SK-N-SH (cell line): ENCODE data around the gene ZNF765.

Experiments
- EZH2phosphoT487 ChIP-seq: fragments of 200-600 bp; sonication (generic); IDR thresholded peaks from 2 replicates; pipeline ENCODE4 v1.6.1; 2017; ENCODE audit warnings: low read depth, mixed run types, mild to moderate bottlenecking, antibody characterized with exemption, moderate library complexity, borderline replicate concordance
- GABPA ChIP-seq: IDR thresholded peaks from 2 replicates; pipeline ENCODE4 v1.4.0; 2012; ENCODE audit warnings: low read depth, mild to moderate bottlenecking
- GATA2 ChIP-seq: sonication (generic); formaldehyde crosslinking; IDR thresholded peaks from 2 replicates; pipeline ENCODE4 v1.5.0; 2020; ENCODE audit warnings: mild to moderate bottlenecking, missing genetic modification reagents
- NFIC ChIP-seq: IDR thresholded peaks from 2 replicates; pipeline ENCODE4 v1.4.0; 2012; ENCODE audit warnings: borderline replicate concordance
- NRF1 ChIP-seq: IDR thresholded peaks from 2 replicates; pipeline ENCODE4 v1.6.1; 2012; ENCODE audit warnings: low read depth, mild to moderate bottlenecking, low read length
- POLR2AphosphoS5 ChIP-seq: IDR thresholded peaks from 2 replicates; pipeline ENCODE4 v1.6.1; 2012; ENCODE audit warnings: low read depth, low read length
- REST ChIP-seq: IDR thresholded peaks from 2 replicates; pipeline ENCODE4 v1.6.1; 2012; ENCODE audit warnings: mild to moderate bottlenecking, low read depth, low read length, moderate library complexity
- TAF1 ChIP-seq: IDR thresholded peaks from 2 replicates; pipeline ENCODE4 v1.6.1; 2012; ENCODE audit warnings: low read depth, mild to moderate bottlenecking, low read length, moderate library complexity, borderline replicate concordance
- YY1 ChIP-seq: IDR thresholded peaks from 2 replicates; pipeline ENCODE4 v1.4.0; 2012; ENCODE audit warnings: low read depth, mild to moderate bottlenecking
- ZBTB33 ChIP-seq: IDR thresholded peaks from 2 replicates; pipeline ENCODE4 v1.4.0; 2012; ENCODE audit warnings: low read depth, borderline replicate concordance
- TF ChIP-seq, protein P1 (sequence below): fragments of 200-600 bp; sonication (generic); IDR thresholded peaks from 2 replicates; pipeline ENCODE4 v1.6.1; 2017; ENCODE audit warnings: antibody characterized with exemption, mild to moderate bottlenecking, moderate library complexity
- TF ChIP-seq, protein P2 (sequence below): IDR thresholded peaks from 2 replicates; pipeline ENCODE4 v1.4.0; 2012; ENCODE audit warnings: low read depth
- TF ChIP-seq, protein P3 (sequence below): IDR thresholded peaks from 2 replicates; pipeline ENCODE4 v1.4.0; 2012; ENCODE audit warnings: low read depth, borderline replicate concordance
- TF ChIP-seq, protein P4 (sequence below): IDR thresholded peaks from 2 replicates; pipeline ENCODE4; 2012

DNA sequence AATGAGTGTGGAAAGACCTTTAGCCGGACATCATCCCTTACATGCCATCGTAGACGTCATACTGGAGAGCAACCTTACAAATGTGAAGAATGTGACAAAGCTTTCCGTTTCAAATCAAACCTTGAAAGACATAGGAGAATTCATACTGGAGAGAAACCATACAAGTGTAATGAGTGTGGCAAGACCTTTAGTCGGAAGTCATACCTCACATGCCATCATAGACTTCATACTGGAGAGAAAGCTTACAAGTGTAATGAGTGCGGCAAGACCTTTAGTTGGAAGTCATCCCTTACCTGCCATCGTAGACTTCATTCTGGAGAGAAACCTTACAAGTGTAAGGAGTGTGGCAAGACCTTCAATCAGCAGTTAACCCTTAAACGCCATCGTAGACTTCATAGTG is 60.9 kb downstream of the ZNF765 start:
- TF ChIP-seq, protein P1, sequence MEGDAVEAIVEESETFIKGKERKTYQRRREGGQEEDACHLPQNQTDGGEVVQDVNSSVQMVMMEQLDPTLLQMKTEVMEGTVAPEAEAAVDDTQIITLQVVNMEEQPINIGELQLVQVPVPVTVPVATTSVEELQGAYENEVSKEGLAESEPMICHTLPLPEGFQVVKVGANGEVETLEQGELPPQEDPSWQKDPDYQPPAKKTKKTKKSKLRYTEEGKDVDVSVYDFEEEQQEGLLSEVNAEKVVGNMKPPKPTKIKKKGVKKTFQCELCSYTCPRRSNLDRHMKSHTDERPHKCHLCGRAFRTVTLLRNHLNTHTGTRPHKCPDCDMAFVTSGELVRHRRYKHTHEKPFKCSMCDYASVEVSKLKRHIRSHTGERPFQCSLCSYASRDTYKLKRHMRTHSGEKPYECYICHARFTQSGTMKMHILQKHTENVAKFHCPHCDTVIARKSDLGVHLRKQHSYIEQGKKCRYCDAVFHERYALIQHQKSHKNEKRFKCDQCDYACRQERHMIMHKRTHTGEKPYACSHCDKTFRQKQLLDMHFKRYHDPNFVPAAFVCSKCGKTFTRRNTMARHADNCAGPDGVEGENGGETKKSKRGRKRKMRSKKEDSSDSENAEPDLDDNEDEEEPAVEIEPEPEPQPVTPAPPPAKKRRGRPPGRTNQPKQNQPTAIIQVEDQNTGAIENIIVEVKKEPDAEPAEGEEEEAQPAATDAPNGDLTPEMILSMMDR: no peak
- TF ChIP-seq, protein P2, sequence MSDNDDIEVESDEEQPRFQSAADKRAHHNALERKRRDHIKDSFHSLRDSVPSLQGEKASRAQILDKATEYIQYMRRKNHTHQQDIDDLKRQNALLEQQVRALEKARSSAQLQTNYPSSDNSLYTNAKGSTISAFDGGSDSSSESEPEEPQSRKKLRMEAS: no peak
- no peak for TF ChIP-seq TAF1
- TF ChIP-seq REST: no peak
- TF ChIP-seq EZH2phosphoT487: no peak
- TF ChIP-seq NRF1: no peak
- no peak for TF ChIP-seq GATA2 (CRISPR knock-in tag)
- TF ChIP-seq, protein P3, sequence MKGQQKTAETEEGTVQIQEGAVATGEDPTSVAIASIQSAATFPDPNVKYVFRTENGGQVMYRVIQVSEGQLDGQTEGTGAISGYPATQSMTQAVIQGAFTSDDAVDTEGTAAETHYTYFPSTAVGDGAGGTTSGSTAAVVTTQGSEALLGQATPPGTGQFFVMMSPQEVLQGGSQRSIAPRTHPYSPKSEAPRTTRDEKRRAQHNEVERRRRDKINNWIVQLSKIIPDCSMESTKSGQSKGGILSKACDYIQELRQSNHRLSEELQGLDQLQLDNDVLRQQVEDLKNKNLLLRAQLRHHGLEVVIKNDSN: no peak
- TF ChIP-seq POLR2AphosphoS5: no peak
- no peak for TF ChIP-seq ZBTB33
- TF ChIP-seq YY1: no peak
- no peak for TF ChIP-seq GABPA
- TF ChIP-seq NFIC: no peak
- TF ChIP-seq, protein P4, sequence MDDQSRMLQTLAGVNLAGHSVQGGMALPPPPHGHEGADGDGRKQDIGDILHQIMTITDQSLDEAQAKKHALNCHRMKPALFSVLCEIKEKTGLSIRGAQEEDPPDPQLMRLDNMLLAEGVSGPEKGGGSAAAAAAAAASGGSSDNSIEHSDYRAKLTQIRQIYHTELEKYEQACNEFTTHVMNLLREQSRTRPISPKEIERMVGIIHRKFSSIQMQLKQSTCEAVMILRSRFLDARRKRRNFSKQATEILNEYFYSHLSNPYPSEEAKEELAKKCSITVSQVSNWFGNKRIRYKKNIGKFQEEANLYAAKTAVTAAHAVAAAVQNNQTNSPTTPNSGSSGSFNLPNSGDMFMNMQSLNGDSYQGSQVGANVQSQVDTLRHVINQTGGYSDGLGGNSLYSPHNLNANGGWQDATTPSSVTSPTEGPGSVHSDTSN: no peak
